Activated T-helper 17 cell treated with anti-CD3 and anti-CD28 coated beads, Interleukin-2, amount 50 U/mL, for 72 hours (primary cell): ENCODE data around the gene COL4A6. TPM values are rescaled to one million over a fixed set of nuclear protein-coding genes. Genes with fewer than 3 reads are reported as not detected.

ENCODE experiments used
- ATAC-seq: fragments of 150-1000 bp; cut with Tn5 transposase; replicated peaks from 2 replicates; pipeline ENCODE4 v1.10.0; 2021; ENCODE audit warnings: mild to moderate bottlenecking, moderate library complexity
- H3K27ac Mint-ChIP-seq: one replicate; pipeline ENCODE4 v1.8.0; 2022; ENCODE audit warnings: mixed read lengths
- H3K27me3 Mint-ChIP-seq: one replicate; pipeline ENCODE4 v1.8.0; 2022; ENCODE audit warnings: mixed read lengths
- H3K36me3 Mint-ChIP-seq: one replicate; pipeline ENCODE4 v1.8.0; 2022; ENCODE audit warnings: low read depth, mild to moderate bottlenecking, mixed read lengths
- H3K4me1 Mint-ChIP-seq: one replicate; pipeline ENCODE4 v1.8.0; 2022; ENCODE audit warnings: mixed read lengths
- H3K4me3 Mint-ChIP-seq: one replicate; pipeline ENCODE4 v1.8.0; 2022; ENCODE audit warnings: mild to moderate bottlenecking, mixed read lengths
- H3K9me3 Mint-ChIP-seq: one replicate; pipeline ENCODE4 v1.8.0; 2022; ENCODE audit warnings: mixed read lengths
- total RNA-seq, 2 donors: library from RNA; stranded (reverse); gene quantifications; one replicate each; pipeline ENCODE4 v1.2.3, GENCODE V29; 2022

COL4A6 gene
- total RNA-seq, 2 donors from 2014 or later: not detected

DNA sequence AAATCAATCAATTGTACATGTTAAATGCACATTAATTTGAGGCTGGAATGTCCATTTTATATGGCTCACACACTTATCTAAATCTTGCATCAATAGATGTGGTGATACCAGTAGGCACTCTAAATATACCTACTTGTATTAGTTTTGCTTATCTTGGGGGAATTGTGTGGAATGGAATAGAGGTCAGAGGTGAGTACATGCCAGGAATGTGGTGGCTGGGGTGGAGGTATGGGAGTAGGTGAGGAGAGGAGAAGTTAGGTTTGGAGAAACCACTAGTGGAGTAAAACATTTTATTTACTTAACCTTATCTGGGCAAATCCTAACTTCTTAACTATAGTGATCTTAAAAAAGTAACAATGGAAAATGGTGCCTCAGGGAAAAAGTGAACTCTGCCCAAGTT lies 183.6 kb downstream of the COL4A6 start:
- H3K4me1 Mint-ChIP-seq: no peaks in the 10 kb centered on the region
- no peak overlapping the region for H3K4me3 Mint-ChIP-seq
- peaks cover 17% of the 10 kb centered on the region for H3K27me3 Mint-ChIP-seq
- H3K9me3 Mint-ChIP-seq: no peaks in the 10 kb centered on the region
- no peak for ATAC-seq
- no peak overlapping the region for H3K27ac Mint-ChIP-seq
- H3K36me3 Mint-ChIP-seq: no peaks in the 10 kb centered on the region

DNA sequence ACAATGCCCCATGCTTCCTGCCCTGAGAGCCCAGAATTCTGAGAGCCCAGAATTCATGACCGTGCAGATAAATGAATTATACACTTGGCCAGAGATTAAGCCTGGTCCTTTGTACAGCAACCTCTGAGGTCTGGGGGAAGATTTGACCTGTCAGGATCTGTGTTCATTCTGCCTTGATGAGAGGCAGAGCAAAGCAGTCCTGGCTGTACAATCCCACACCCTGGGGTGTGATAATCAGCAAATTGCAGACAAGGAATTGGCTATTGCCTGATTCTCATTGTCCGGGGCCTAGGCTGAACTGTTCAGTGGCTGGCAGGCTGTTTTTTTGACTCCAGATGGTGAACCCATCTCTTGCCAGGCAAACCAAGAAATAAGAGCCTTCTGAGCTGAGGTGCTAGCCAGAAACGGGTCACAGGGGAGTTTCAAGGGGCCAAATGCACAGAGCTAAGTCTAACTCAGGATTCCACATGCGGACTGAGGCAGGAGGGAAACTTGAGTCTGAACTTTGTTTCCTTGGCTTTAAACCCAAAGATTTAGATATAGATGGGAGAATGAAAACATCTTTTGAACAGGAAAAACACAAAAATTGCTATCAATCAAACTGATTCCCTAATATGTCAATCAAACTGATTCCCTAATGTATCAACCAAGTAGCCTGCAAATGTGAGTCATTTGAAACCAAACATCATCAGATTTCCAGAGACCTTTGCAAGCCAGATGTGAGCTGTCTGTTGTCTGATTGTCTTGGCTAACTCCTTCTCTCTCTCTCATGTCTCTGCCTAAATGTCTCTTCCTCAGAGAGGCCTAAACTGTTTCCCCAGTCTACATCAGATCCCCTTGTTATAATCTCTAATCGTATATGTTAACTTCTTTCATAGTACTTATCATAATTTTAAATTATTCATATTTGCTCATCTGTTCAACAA lies 187.3 kb downstream of the COL4A6 start:
- no peaks in the 10 kb centered on the region for H3K4me1 Mint-ChIP-seq
- H3K36me3 Mint-ChIP-seq: no peaks in the 10 kb centered on the region
- H3K9me3 Mint-ChIP-seq: no peaks in the 10 kb centered on the region
- peaks cover 11% of the 10 kb centered on the region for H3K27me3 Mint-ChIP-seq
- no peak overlapping the region for H3K27ac Mint-ChIP-seq
- no peak for ATAC-seq
- no peak overlapping the region for H3K4me3 Mint-ChIP-seq

DNA sequence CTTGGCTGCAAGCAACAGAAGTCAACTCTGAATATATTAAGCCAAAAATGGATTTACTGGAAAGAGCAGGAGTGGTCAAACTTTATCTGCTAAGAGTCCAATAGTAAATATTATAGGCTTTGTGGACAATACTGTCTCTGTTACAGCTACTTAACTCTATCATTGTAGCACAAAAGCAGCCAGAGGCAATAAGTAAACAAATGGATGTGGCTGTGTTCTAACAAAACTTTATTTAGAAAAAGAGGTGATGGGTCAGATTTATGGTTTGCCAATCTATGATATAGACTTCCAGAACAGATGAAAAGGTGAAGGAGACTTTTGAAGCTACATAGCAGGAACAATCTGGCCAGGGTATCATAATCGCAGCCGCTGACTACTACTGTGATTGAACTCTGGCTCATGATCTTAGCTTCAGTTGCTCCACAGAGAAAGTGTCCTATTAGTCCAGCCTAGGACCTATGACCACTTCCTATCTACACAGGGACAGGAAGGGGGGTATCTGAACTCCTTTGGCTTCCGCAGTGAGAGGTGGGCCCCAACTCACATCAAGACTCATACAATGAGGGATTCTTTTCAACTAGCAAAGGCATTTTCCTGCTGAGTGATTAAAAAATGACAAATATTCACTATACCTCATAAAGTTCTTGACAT lies 191.8 kb downstream of the COL4A6 start:
- Mint-ChIP-seq H3K36me3 (no peaks in the 10 kb centered on the region), H3K9me3 (no peaks in the 10 kb centered on the region), H3K27ac (no peak overlapping the region), H3K4me3 (no peak overlapping the region), H3K27me3 (peaks cover 4% of the 10 kb centered on the region), H3K4me1 (no peaks in the 10 kb centered on the region)
- ATAC-seq: no peak

DNA sequence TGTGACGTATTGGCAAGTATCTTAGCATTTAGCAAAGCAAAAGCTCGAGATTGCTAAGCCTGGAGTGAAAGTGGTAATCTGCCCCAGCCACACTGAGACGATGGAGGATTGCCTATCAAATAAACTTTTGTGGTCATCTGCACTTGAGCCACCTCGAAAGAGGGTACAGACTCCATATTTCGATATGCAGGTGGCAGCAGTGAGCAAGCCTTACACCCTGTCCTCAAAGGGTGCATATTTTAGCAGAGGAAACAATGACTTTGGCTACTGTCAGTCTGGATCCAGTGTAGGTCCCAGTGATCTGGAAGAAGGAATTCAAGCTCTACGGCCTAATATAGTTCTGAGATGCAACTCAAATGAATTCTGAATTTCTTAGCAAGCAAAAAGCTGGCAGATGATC lies 192.8 kb downstream of the COL4A6 start:
- no peaks in the 10 kb centered on the region for H3K36me3 Mint-ChIP-seq
- H3K4me1 Mint-ChIP-seq: no peaks in the 10 kb centered on the region
- no peak overlapping the region for H3K27ac Mint-ChIP-seq
- ATAC-seq: no peak
- no peaks in the 10 kb centered on the region for H3K9me3 Mint-ChIP-seq
- H3K4me3 Mint-ChIP-seq: no peak overlapping the region
- H3K27me3 Mint-ChIP-seq: peaks cover 4% of the 10 kb centered on the region

DNA sequence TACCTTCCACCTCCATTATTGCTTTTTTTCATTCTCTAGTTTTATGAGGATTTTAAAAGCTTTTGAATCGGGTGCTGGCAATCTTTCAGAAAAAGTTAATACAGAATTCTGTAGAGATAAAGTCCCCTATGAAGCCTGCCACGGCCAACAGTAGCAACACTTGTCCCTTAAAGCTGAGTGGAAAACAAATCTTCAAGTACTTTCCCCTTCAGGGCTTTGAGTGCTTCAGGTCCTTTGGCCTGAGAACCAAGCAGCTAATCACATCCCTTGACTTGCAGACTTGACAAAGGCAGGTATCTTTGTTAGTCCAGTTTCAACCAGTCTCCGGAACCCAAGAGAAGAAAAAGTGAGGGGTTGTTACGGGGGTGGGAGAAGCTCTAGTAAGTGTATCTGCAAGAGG lies 202.2 kb downstream of the COL4A6 start:
- H3K27me3 Mint-ChIP-seq: peaks cover 3% of the 10 kb centered on the region
- no peak overlapping the region for H3K4me3 Mint-ChIP-seq
- no peaks in the 10 kb centered on the region for H3K36me3 Mint-ChIP-seq
- H3K9me3 Mint-ChIP-seq: no peaks in the 10 kb centered on the region
- no peak overlapping the region for H3K27ac Mint-ChIP-seq
- no peaks in the 10 kb centered on the region for H3K4me1 Mint-ChIP-seq
- no peak for ATAC-seq

DNA sequence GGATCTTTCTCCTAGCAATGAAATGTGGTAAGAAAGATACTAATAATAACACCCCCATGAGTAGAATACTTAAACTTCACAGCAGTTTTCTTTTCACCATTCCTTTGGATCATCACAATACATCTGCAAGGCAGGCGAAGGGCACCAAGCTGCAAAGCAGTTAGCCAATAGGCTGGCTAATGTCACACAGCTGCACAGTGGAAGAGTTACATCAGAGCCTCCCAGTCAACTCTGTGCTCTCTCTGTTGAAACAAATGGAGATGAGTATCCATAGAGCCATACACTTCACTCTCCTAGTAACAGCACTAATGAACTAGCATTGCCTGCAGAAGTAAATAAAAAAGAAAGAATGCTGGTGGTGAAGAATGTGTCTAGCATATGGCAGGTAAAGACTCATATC lies 207.6 kb downstream of the COL4A6 start:
- H3K27me3 Mint-ChIP-seq: peaks cover 4% of the 10 kb centered on the region
- no peaks in the 10 kb centered on the region for H3K4me1 Mint-ChIP-seq
- no peaks in the 10 kb centered on the region for H3K9me3 Mint-ChIP-seq
- no peaks in the 10 kb centered on the region for H3K36me3 Mint-ChIP-seq
- no peak overlapping the region for H3K4me3 Mint-ChIP-seq
- no peak for ATAC-seq
- no peak overlapping the region for H3K27ac Mint-ChIP-seq

DNA sequence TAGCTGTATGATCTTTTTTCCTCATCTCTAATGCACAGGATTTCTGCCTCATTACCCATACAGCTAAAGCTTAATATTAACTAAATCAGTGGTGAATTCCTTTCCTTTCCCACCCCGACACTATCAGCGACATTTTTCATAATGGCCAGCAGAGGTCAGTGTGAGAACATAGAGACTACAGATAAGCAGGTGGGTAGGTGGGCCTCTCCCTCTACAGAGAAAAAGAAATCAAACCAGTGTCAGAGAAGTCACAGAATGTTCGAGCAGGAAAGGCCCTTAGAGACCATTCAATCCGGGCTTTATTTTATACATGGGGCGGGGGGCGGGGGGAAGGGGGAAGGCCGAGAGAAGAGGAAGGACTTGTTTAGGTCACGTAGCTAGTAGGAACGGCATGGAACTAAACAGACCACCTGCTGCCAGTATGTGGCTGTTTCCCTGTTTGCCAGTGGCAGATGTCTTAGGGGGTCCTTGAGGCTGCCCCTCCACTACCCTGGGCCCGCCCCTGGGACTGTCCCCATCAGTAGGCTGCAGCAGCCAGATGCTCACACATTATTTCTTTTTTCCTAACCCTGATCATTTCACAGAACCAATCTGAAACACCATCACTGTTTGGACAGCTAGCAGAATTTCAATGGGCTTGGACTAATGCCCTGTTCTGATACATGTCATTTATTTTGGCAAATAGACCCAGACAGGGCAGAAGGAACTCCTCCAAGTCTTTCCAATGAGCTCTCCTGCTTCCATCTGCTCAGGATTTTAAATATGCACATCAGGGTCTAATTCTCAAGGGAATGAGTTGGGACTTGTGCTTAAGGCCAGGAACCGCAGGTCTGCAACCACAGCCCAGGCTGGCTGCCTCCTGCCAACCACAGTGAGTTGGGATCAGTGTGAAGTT lies 213.2 kb downstream of the COL4A6 start:
- no peak for ATAC-seq
- Mint-ChIP-seq H3K27ac (no peak overlapping the region), H3K36me3 (no peaks in the 10 kb centered on the region), H3K27me3 (peaks cover 4% of the 10 kb centered on the region), H3K9me3 (no peaks in the 10 kb centered on the region), H3K4me1 (no peaks in the 10 kb centered on the region), H3K4me3 (no peak overlapping the region)

DNA sequence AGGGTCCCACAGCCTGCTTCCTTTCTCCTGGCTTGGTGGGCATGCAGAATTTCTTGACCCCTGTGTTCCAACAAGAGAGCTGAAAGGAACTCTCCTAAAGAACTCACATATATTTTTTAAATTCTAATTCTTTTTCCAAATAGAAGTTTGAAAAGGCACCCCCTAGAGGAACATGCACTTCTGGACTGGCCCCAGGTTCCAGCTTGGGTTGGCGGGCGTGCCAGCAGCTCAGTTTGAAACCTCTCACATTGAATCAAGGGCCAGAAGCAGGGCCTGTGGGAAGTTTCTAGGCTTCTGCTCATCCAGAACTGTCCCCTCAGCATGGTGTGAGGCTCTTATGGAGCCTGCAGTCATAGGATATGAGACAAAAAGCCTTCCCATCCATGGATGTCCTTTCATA lies 214.0 kb downstream of the COL4A6 start:
- Mint-ChIP-seq H3K4me1 (no peaks in the 10 kb centered on the region), H3K9me3 (no peaks in the 10 kb centered on the region), H3K27me3 (peaks cover 4% of the 10 kb centered on the region), H3K36me3 (no peaks in the 10 kb centered on the region), H3K4me3 (no peak overlapping the region), H3K27ac (no peak overlapping the region)
- no peak for ATAC-seq

DNA sequence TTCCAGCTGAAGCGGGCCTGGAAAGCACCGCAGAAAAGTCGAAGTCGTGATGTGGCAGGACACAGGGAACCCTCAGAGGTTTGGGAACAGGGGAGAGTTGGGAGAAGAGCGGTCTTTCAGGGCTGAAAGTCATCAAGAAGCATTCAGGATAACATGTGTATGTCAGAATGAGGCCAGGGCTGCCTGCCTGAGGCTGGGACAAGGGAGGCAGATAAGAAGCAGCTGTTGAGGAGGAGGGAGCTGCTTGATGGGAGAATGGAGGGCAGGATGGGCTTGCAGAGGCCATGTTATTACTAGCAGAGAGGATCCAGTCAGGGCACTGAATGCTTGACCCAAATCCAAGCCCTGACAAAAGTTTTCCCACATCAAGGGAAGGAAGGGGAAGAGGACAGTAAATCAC lies 214.6 kb downstream of the COL4A6 start:
- no peaks in the 10 kb centered on the region for H3K9me3 Mint-ChIP-seq
- H3K27ac Mint-ChIP-seq: no peak overlapping the region
- H3K27me3 Mint-ChIP-seq: peaks cover 4% of the 10 kb centered on the region
- no peak for ATAC-seq
- H3K4me1 Mint-ChIP-seq: no peaks in the 10 kb centered on the region
- no peak overlapping the region for H3K4me3 Mint-ChIP-seq
- H3K36me3 Mint-ChIP-seq: no peaks in the 10 kb centered on the region

DNA sequence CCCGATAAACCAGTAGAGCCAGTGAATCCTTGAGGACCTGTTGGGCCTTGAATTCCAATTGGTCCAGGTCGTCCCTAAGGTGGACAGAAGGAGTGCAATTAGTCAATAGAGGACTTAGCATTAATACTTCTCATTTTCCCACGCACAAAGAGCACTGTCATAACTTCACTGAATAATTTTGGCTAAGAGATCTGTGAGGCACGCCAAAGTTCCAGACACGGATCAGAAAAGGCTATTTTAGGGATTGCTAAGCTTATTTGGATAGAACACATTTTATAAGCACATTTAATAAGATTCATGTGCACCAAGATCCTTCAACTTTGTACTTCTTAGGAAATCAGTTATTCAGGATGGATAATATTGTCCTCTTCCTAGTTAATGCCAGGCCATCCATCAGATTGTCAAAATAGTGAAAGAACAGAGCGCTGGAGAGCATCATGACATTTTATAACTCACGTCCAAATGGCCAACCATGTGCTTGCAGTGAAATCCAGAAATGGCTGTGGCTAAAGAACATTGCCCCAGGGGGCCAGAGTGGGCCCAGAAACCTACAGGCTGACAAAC lies 216.8 kb downstream of the COL4A6 start:
- Mint-ChIP-seq H3K27ac (no peak overlapping the region), H3K36me3 (no peaks in the 10 kb centered on the region), H3K27me3 (peaks cover 4% of the 10 kb centered on the region), H3K4me3 (no peak overlapping the region), H3K9me3 (no peaks in the 10 kb centered on the region), H3K4me1 (no peaks in the 10 kb centered on the region)
- ATAC-seq: no peak

DNA sequence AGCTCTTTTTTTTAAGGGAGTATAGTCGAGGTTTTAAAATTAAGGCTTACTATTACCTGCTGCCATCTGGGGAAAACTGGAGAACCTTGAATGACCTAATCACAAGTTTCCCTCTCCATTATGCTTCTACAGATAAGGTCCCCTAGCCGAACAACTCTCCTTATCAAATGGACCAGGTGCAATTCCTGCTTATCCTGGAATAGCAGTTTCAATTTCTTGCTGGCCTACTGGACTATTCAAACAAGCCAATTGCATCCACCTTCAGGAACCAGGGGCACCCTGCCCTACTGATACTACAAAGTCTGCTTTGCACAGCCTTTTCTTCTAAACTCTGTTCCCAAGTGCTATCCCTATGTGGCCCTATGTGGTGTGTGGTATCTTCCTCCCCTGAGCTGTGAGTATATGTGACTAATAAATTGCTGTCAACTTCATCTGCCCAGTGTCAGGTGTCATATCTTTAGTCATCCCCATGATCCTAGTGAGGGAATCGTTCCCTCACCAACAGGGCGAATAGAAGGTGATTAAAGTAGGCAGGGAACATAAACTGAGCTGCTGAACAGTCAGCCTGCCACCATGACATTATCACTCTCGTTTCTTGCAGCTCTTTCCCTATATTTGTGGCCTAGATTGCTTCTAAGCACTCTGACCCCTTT lies 218.1 kb downstream of the COL4A6 start:
- no peak for ATAC-seq
- no peak overlapping the region for H3K27ac Mint-ChIP-seq
- H3K4me1 Mint-ChIP-seq: no peaks in the 10 kb centered on the region
- no peaks in the 10 kb centered on the region for H3K36me3 Mint-ChIP-seq
- no peak overlapping the region for H3K4me3 Mint-ChIP-seq
- H3K27me3 Mint-ChIP-seq: no peaks in the 10 kb centered on the region
- no peaks in the 10 kb centered on the region for H3K9me3 Mint-ChIP-seq

DNA sequence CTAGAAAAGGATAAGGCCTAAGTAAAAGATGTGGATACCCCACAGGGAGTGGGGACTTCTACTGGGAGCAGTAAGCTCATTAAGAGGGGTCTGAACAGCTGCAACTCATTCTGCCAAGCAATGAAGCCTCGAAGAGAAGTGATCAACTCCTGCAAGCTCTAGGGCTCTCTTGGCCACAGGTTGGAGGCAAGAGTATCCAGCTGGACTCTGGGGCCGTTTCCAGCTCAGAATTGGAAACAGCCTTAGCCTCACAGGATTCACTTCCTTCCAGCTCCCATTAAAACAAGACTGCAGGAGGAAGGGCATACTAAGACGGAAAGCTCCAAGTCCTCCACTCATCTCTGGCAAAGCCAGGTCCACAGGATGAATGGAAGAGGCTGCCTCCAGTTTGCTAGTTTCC lies 220.3 kb downstream of the COL4A6 start:
- Mint-ChIP-seq H3K36me3 (no peaks in the 10 kb centered on the region), H3K9me3 (no peaks in the 10 kb centered on the region), H3K27me3 (no peaks in the 10 kb centered on the region)

DNA sequence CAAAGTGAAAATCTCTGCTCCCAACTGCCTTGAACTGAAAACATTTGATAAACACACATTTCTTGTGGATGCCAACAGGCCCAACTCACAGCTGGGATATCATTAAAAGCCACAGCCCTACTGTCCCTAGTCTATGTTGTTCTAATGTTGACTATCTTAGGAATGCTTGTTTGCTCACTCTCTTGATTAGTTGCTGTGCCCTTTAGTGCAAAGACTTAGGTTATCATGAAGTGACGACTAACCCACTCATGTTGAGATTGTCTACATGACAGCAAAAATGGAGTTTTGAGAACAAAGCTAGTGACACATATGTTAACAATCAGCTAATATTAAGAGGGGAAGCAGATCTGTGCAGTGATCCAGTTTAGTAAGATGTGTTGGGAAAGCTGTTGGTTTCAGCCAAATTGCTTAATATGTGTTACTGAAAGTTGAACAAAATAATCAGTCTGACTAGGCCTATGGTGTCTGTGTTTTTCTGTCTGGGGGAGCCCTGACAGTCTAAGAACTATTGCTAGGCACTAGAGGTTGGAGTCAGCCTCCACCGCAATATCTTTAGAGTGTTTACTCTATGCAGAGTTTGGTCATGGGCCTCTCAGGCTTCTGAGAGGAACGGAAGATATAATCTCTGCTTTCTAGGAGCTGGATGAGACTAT lies 221.2 kb downstream of the COL4A6 start:
- Mint-ChIP-seq H3K9me3 (no peaks in the 10 kb centered on the region), H3K4me1 (no peaks in the 10 kb centered on the region), H3K36me3 (no peaks in the 10 kb centered on the region), H3K4me3 (no peak overlapping the region), H3K27me3 (no peaks in the 10 kb centered on the region), H3K27ac (no peak overlapping the region)
- ATAC-seq: no peak

More for the DNA sequence above, 220.3 kb downstream of the COL4A6 start:
- Mint-ChIP-seq H3K4me1 (no peaks in the 10 kb centered on the region), H3K4me3 (no peak overlapping the region), H3K27ac (no peak overlapping the region)
- no peak for ATAC-seq
